Caco-2 (cell line): ENCODE measurements around the gene GNAQ. TPM values are rescaled to one million over a fixed set of nuclear protein-coding genes. Genes with fewer than 3 reads are reported as not detected.
"Not testable (repeated sequence)": the region's sequence is repeated elsewhere in the genome, so short reads cannot be mapped to it uniquely, and the experiment has no call there.

Experiments used
- BruUV-seq: library from RNA; stranded (reverse); fragments of 400-500 nt; replicated peaks from 2 replicates; lab custom pipeline; 2021; lab: Mats Ljungman, UMichigan
- CTCF ChIA-PET: fragments of 300-600 bp; sonication (Branson Sonifier 250); formaldehyde crosslinking; loops from one replicate; lab custom pipeline; 2022; ENCODE audit warnings: antibody characterized with exemption; lab: Charles Lee
- POLR2A ChIA-PET: fragments of 300-600 bp; sonication (Branson Sonifier 250); formaldehyde crosslinking; loops from one replicate; lab custom pipeline; 2022; ENCODE audit warnings: antibody characterized with exemption; lab: Charles Lee
- DNase-seq, 2 experiments: peaks; one replicate each; pipeline versions ENCODE4 v3.0.0 to v3.0.0-alpha.2; 2020 to 2022
- H3K27me3 ChIP-seq: replicated peaks from 2 replicates; pipeline ENCODE4 v1.6.0; 2011; ENCODE audit warnings: low read length; ENCODE audit not compliant: control insufficient read depth, insufficient read depth
- H3K36me3 ChIP-seq: 2 replicates; pipeline ENCODE4 v1.5.1; 2011; ENCODE audit warnings: low read length; ENCODE audit not compliant: control insufficient read depth, insufficient read depth
- H3K4me1 ChIP-seq: fragments of 250-450 bp; sonication (Bioruptor Pico); 2 replicates; pipeline ENCODE4 v1.5.1; 2020; ENCODE audit warnings: mild to moderate bottlenecking
- H3K4me3 ChIP-seq: 2 replicates; pipeline ENCODE4 v1.5.1; 2011; ENCODE audit warnings: low read depth, mild to moderate bottlenecking, control low read depth, low read length
- H3K9me3 ChIP-seq: fragments of 250-450 bp; sonication (Bioruptor Pico); 2 replicates; pipeline ENCODE4 v1.5.1; 2020; ENCODE audit warnings: mild to moderate bottlenecking, moderate library complexity
- H3K27ac Mint-ChIP-seq: one replicate; pipeline ENCODE4 v1.8.0; 2022; ENCODE audit warnings: mixed read lengths; ENCODE audit not compliant: unreplicated experiment
- H3K27me3 Mint-ChIP-seq: one replicate; pipeline ENCODE4 v1.8.0; 2022; ENCODE audit warnings: mixed read lengths; ENCODE audit not compliant: insufficient read depth, unreplicated experiment
- H3K36me3 Mint-ChIP-seq: one replicate; pipeline ENCODE4 v1.8.0; 2022; ENCODE audit warnings: mild to moderate bottlenecking, mixed read lengths; ENCODE audit not compliant: insufficient read depth, unreplicated experiment
- H3K4me1 Mint-ChIP-seq: one replicate; pipeline ENCODE4 v1.8.0; 2022; ENCODE audit warnings: low read depth, mixed read lengths; ENCODE audit not compliant: unreplicated experiment
- H3K4me3 Mint-ChIP-seq: one replicate; pipeline ENCODE4 v1.8.0; 2022; ENCODE audit warnings: mild to moderate bottlenecking, moderate library complexity, mixed read lengths; ENCODE audit not compliant: unreplicated experiment
- H3K9me3 Mint-ChIP-seq: one replicate; pipeline ENCODE4 v1.8.0; 2022; ENCODE audit warnings: mixed read lengths; ENCODE audit not compliant: unreplicated experiment
- intact Hi-C: fragments of 100-400 bp; cut with micrococcal nuclease; formaldehyde crosslinking; loops from one replicate; pipeline ENCODE4 v1.10.0; 2022; ENCODE audit not compliant: unreplicated experiment
- total RNA-seq: library from RNA; stranded (reverse); gene quantifications from 2 replicates; pipeline ENCODE4 v1.2.3, GENCODE V29; 2022
- TF ChIP-seq, protein P1 (sequence below), 2 experiments: fragments of 200-600 bp in 1 of 2; IDR thresholded peaks; 1 replicate in 1 of 2; 2 replicates in 1 of 2; pipeline versions ENCODE4 v1.5.1 to v1.8.0; 2011 to 2022; ENCODE audit warnings: antibody characterized with exemption in 1 of 2, control low read depth in 1 of 2, inconsistent platforms in 1 of 2, low read depth in 1 of 2, low read length in 1 of 2, mild to moderate bottlenecking in 1 of 2, moderate library complexity in 1 of 2; ENCODE audit not compliant: insufficient read depth in 1 of 2, severe bottlenecking in 1 of 2, unreplicated experiment in 1 of 2

Gene GNAQ
- total RNA-seq, 1 experiment from 2014 or later, result 10.1 TPM

DNA sequence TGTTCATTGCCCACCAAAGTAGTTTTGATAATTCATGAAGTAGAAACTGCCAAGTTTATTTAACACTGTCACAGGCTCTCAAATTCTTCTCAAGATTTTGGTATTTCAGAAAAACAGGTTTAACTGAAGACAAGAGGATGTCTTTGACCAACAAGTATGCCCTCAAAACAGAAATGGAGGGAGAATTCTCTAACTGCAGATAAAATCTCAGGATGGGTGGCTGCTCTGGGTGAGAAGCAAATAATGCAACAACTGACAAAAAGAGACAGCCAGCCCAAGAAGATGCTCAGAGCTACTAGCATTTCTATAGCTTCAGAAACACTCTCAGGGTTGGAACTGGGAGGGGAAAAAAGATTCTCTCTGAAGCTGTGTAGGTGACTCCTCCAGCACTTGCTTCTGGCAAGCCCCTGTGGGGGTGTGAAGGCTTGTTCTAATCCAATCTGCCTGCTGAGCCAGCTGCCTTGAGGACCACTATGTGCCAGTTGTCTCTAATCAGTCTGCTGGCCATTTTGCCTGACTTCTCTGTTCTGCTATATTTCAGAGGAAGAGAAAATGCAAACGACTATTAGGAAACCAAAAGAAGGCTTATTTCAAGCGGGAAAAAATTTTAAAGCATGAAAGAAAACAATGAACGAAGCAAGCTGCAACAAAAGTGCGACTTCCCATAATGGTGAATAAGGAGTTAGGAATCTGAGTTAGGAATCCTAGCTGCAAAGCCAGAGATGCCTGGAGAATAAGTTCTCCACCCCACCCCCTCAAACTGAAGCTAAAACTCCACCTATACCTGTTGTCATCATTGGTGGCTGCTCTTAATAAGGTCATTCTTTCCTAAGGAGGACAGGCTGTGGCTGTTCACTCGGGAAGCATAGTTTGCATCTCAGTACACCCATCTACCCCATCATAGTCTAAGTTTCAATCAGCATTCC is 147.5 kb downstream of the GNAQ start:
- DNase-seq, result no peak
- intact Hi-C loops, result no loop called here
- Histone ChIP-seq H3K9me3 (no peaks in the 10 kb centered on the region), H3K27me3 (no peaks in the 10 kb centered on the region), H3K4me1 (0 out of 2 replicates have a peak, but pooled peaks cover 6% of the 10 kb centered on the region), H3K4me3 (no peak overlapping the region), H3K36me3 (no peaks in the 10 kb centered on the region)
- Mint-ChIP-seq H3K27ac (no peak overlapping the region), H3K9me3 (no peaks in the 10 kb centered on the region), H3K4me3 (no peak overlapping the region), H3K4me1 (no peaks in the 10 kb centered on the region), H3K36me3 (no peaks in the 10 kb centered on the region), H3K27me3 (no peaks in the 10 kb centered on the region)
- BruUV-seq, result no TSS peak
- TF ChIP-seq, protein P1, sequence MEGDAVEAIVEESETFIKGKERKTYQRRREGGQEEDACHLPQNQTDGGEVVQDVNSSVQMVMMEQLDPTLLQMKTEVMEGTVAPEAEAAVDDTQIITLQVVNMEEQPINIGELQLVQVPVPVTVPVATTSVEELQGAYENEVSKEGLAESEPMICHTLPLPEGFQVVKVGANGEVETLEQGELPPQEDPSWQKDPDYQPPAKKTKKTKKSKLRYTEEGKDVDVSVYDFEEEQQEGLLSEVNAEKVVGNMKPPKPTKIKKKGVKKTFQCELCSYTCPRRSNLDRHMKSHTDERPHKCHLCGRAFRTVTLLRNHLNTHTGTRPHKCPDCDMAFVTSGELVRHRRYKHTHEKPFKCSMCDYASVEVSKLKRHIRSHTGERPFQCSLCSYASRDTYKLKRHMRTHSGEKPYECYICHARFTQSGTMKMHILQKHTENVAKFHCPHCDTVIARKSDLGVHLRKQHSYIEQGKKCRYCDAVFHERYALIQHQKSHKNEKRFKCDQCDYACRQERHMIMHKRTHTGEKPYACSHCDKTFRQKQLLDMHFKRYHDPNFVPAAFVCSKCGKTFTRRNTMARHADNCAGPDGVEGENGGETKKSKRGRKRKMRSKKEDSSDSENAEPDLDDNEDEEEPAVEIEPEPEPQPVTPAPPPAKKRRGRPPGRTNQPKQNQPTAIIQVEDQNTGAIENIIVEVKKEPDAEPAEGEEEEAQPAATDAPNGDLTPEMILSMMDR (IDR thresholded peaks at IDR 0.05; ENCODE audit: insufficient read depth in 1 of 2, low read depth in 1 of 2, low read length in 1 of 2, severe bottlenecking in 1 of 2, unreplicated experiment in 1 of 2), result no peak
- ChIA-PET CTCF (no interaction called here), POLR2A (no interaction called here)

DNA sequence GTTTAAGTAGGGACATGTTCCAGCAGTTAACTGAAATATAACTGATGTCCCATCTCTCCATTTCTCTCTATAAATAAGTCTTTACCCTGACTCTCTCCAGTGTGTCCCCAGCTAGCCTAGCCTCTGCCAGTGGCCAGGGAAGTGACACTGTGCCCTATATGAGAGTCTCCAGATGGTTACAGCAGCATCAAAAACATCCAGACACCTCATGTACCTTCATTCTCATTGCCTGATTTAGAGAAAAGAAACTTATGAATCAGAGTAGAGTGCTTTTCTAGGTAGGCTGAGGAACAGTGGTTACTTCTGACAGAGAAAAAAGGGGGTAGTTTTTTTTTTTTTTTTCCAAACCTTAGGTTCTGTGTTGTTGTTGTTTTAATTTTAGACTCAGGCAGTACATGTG is 148.5 kb downstream of the GNAQ start:
- H3K4me3 Mint-ChIP-seq, result no peak overlapping the region
- POLR2A ChIA-PET, result no interaction called here
- no TSS peak for BruUV-seq
- TF ChIP-seq, protein P1 (IDR thresholded peaks at IDR 0.05; ENCODE audit: insufficient read depth in 1 of 2, low read depth in 1 of 2, low read length in 1 of 2, severe bottlenecking in 1 of 2, unreplicated experiment in 1 of 2), result no peak
- H3K4me1 ChIP-seq, result 0 out of 2 replicates have a peak, but pooled peaks cover 6% of the 10 kb centered on the region
- CTCF ChIA-PET, result no interaction called here
- H3K9me3 ChIP-seq, result no peaks in the 10 kb centered on the region
- DNase-seq, result no peak
- no peaks in the 10 kb centered on the region for H3K36me3 Mint-ChIP-seq
- no peak overlapping the region for H3K27ac Mint-ChIP-seq
- H3K27me3 Mint-ChIP-seq, result no peaks in the 10 kb centered on the region
- H3K4me1 Mint-ChIP-seq, result no peaks in the 10 kb centered on the region
- intact Hi-C loops, result no loop called here
- H3K4me3 ChIP-seq, result no peak overlapping the region
- H3K36me3 ChIP-seq, result no peaks in the 10 kb centered on the region
- no peaks in the 10 kb centered on the region for H3K9me3 Mint-ChIP-seq
- no peaks in the 10 kb centered on the region for H3K27me3 ChIP-seq

DNA sequence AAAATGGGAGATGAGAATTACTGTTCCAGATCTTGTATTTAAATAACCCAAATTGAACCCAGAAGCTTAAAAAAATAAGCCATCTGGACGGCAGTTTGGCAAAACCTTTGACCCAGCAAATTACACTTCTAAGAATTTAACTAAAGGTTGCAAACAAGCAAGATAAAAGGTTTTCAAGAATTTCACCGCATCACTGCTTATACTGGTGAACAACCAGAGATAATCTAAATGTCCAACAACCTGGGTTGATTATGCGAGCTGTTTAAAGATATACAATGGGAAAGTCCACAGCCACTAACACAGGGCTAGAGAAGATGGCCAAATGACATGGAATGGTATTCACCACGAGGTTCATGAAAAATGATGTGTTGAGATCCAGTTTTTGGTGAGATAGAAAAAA is 149.3 kb downstream of the GNAQ start:
- TF ChIP-seq, protein P1 (IDR thresholded peaks at IDR 0.05; ENCODE audit: insufficient read depth in 1 of 2, low read depth in 1 of 2, low read length in 1 of 2, severe bottlenecking in 1 of 2, unreplicated experiment in 1 of 2), result no peak
- H3K36me3 Mint-ChIP-seq, result peaks cover 7% of the 10 kb centered on the region
- Histone ChIP-seq H3K36me3 (no peaks in the 10 kb centered on the region), H3K9me3 (no peaks in the 10 kb centered on the region), H3K27me3 (no peaks in the 10 kb centered on the region), H3K4me1 (0 out of 2 replicates have a peak, but pooled peaks cover 6% of the 10 kb centered on the region), H3K4me3 (no peak overlapping the region)
- no peak overlapping the region for H3K4me3 Mint-ChIP-seq
- ChIA-PET POLR2A (no interaction called here), CTCF (no interaction called here)
- DNase-seq, result no peak
- no peaks in the 10 kb centered on the region for H3K9me3 Mint-ChIP-seq
- no peaks in the 10 kb centered on the region for H3K27me3 Mint-ChIP-seq
- intact Hi-C loops, result no loop called here
- BruUV-seq, result no TSS peak
- no peak overlapping the region for H3K27ac Mint-ChIP-seq
- H3K4me1 Mint-ChIP-seq, result no peaks in the 10 kb centered on the region

DNA sequence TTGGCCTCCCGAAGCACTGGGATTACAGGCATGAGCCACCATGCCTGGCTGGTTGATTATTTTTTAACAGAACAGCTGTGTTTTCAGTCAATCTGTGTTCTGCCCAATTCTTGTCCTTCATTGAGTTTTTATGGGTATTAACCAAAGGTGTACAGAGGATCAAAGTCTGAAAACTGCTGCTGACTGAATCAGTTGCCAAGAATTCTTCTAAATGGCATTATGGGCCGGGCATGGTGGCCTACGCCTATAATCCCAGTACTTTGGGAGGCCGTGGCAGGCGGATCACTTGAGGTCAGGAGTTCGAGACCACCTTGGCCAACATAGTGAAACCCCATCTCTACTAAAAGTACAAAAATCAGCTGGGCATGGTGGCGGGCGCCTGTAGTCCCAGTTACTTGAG is 150.0 kb downstream of the GNAQ start:
- H3K36me3 Mint-ChIP-seq, H3K4me3 Mint-ChIP-seq, CTCF ChIA-PET, H3K27ac Mint-ChIP-seq, BruUV-seq, H3K9me3 ChIP-seq, H3K27me3 Mint-ChIP-seq, H3K27me3 ChIP-seq, H3K4me1 Mint-ChIP-seq, DNase-seq, H3K36me3 ChIP-seq, H3K9me3 Mint-ChIP-seq, intact Hi-C loops, H3K4me3 ChIP-seq, POLR2A ChIA-PET, H3K4me1 ChIP-seq: not testable (repeated sequence)
